Measurements from ENCODE around the gene FCRL4. TPM values are rescaled to one million over a fixed set of nuclear protein-coding genes. Genes with fewer than 3 reads are reported as not detected.

Gene FCRL4
- total RNA-seq, 2 experiments from 2014 or later: not detected

GRCh38 chr1:157580179-157580827 lies 17.6 kb downstream of the FCRL4 start:
- ATAC-seq (no peak), DNase-seq (peak; percentile 35)
- ChIA-PET CTCF (interaction anchor here (0.6 to 3.1 kb wide), 44 partner anchors 8 to 544 kb away, joined by 3 to 28 read pairs (median 4); partner anchors contain the start of gene FCRL2), POLR2A (no interaction called here)
- Mint-ChIP-seq H3K36me3 (ENCODE audit: low read depth) (no peaks in the 10 kb centered on the region), H3K4me3 (no peak overlapping the region), H3K27me3 (no peaks in the 10 kb centered on the region), H3K27ac (no peak overlapping the region), H3K9me3 (no peaks in the 10 kb centered on the region), H3K4me1 (ENCODE audit: low read depth) (no peaks in the 10 kb centered on the region)
- intact Hi-C loops (cut with micrococcal nuclease): loop anchor here (10.0 kb wide), 1 partner anchor 114 kb away; no protein-coding TSS in a partner anchor
- TF ChIP-seq, protein P1, sequence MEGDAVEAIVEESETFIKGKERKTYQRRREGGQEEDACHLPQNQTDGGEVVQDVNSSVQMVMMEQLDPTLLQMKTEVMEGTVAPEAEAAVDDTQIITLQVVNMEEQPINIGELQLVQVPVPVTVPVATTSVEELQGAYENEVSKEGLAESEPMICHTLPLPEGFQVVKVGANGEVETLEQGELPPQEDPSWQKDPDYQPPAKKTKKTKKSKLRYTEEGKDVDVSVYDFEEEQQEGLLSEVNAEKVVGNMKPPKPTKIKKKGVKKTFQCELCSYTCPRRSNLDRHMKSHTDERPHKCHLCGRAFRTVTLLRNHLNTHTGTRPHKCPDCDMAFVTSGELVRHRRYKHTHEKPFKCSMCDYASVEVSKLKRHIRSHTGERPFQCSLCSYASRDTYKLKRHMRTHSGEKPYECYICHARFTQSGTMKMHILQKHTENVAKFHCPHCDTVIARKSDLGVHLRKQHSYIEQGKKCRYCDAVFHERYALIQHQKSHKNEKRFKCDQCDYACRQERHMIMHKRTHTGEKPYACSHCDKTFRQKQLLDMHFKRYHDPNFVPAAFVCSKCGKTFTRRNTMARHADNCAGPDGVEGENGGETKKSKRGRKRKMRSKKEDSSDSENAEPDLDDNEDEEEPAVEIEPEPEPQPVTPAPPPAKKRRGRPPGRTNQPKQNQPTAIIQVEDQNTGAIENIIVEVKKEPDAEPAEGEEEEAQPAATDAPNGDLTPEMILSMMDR (IDR thresholded peaks at IDR 0.05): peak; percentile 70

DNA sequence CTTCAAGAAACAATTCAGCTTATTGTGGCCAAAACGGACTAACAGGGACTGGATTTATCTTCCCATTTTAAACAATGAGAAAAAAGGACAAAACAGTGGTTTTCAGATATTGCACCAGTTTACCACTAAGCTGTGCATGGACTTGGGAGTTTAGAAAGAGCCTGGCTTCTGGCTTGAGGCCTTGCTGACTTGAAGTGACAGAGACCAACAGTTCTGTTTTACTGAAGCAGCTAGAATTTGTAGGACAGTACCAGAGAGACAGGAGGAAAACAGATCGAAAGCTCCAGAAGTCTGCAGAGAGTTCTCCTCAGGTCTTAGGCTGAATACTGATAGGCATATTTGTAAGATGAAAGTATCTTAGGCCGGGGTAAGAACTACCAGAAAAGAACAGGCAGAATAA lies 20.5 kb downstream of the FCRL4 start:
- intact Hi-C loops (cut with micrococcal nuclease): no loop called here
- Mint-ChIP-seq H3K27ac (no peak overlapping the region), H3K9me3 (no peaks in the 10 kb centered on the region), H3K4me1 (ENCODE audit: low read depth) (no peaks in the 10 kb centered on the region), H3K4me3 (no peak overlapping the region), H3K36me3 (ENCODE audit: low read depth) (no peaks in the 10 kb centered on the region), H3K27me3 (no peaks in the 10 kb centered on the region)
- ATAC-seq (no peak), DNase-seq (no peak)
- ChIA-PET POLR2A (no interaction called here), CTCF (interaction anchor here (0.7 to 1.4 kb wide), 3 partner anchors 11 to 114 kb away, joined by 3 to 4 read pairs (median 3); no protein-coding TSS in a partner anchor)
- TF ChIP-seq, protein P1 (IDR thresholded peaks at IDR 0.05): no peak

DNA sequence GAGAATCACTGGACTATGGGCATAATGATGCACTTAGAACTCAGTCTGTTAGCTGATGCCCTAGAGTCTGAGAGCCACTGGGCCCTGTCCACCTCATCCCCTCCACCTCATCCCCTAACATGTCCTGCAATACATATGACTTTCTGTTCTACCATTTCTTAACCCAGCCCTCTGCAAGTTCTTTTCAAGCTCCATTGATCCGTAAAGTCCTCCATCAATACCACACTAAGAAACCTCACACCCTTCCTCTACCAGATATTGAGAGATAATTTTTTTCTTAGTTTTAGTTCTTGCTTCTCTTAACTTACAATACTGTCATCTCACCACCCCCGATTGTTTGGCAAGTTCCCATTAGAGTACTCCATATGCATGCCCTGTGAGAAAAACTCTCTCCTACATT lies 22.1 kb downstream of the FCRL4 start:
- ATAC-seq (no peak), DNase-seq (no peak)
- Mint-ChIP-seq H3K27ac (no peak overlapping the region), H3K36me3 (ENCODE audit: low read depth) (no peaks in the 10 kb centered on the region), H3K4me1 (ENCODE audit: low read depth) (no peaks in the 10 kb centered on the region), H3K27me3 (peaks cover 1% of the 10 kb centered on the region), H3K4me3 (no peak overlapping the region), H3K9me3 (no peaks in the 10 kb centered on the region)
- intact Hi-C loops (cut with micrococcal nuclease): no loop called here
- CTCF ChIA-PET: interaction anchor here (1.4 kb wide), 1 partner anchor 210 kb away, joined by 3 read pairs; no protein-coding TSS in a partner anchor
- POLR2A ChIA-PET: no interaction called here
- TF ChIP-seq, protein P1 (IDR thresholded peaks at IDR 0.05): no peak

- Mint-ChIP-seq H3K4me1 (ENCODE audit: low read depth) (no peaks in the 10 kb centered on the region), H3K4me3 (no peak overlapping the region), H3K27ac (no peak overlapping the region), H3K27me3 (peaks cover 1% of the 10 kb centered on the region), H3K9me3 (no peaks in the 10 kb centered on the region), H3K36me3 (ENCODE audit: low read depth) (no peaks in the 10 kb centered on the region)
- intact Hi-C loops (cut with micrococcal nuclease): no loop called here
- POLR2A ChIA-PET: no interaction called here
- TF ChIP-seq, protein P1 (IDR thresholded peaks at IDR 0.05): no peak
- DNase-seq: no peak
- CTCF ChIA-PET: no interaction called here
- no peak for ATAC-seq
Measured at GRCh38 chr1:157574836-157575235, 23.0 kb downstream of the FCRL4 start.

DNA sequence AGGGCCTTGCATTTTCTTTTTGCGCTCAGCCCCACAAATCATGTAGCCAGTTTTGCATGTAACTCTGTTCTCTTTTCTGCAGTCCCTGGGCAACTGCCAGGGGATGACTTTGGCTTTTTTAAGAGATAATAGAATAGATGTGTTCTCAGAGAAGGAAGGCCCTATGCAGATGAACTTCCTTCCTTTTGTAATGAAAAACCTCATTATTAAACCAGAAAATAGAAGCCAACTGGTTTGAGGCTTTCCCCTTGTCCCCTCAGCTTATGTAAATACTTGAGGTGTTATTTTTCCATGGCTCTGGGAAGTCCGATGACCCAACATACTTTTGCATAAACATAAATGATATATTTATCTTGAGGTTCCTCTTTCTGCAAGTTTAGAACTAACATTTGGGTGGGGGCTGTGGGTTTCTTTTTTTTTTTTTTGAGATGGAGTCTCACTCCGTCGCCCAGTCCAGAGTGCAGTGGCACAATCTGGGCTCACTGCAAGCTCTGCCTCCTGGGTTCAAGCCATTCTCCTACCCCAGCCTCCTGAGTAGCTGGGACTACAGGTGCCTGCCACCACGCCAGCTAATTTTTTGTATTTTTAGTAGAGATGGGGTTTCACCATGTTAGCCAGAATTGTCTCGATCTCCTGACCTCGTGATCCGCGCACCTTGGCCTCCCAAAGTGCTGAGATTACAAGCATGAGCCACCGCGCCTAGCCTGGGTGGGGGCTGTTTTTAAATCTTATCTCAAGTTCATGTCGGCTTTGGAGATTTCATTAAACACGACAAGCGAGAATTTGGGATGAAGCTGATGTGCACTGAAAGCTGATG lies 31.2 kb downstream of the FCRL4 start:
- intact Hi-C loops (cut with micrococcal nuclease): no loop called here
- TF ChIP-seq, protein P1 (IDR thresholded peaks at IDR 0.05): no peak
- ChIA-PET CTCF (interaction anchor here (2.0 kb wide), 1 partner anchor 13 kb away, joined by 6 read pairs; no protein-coding TSS in a partner anchor), POLR2A (no interaction called here)
- H3K36me3 Mint-ChIP-seq (ENCODE audit: low read depth): no peaks in the 10 kb centered on the region
- H3K4me1 Mint-ChIP-seq (ENCODE audit: low read depth): no peaks in the 10 kb centered on the region
- H3K27me3 Mint-ChIP-seq: peaks cover 18% of the 10 kb centered on the region
- no peak overlapping the region for H3K27ac Mint-ChIP-seq
- ATAC-seq (no peak), DNase-seq (no peak)
- H3K9me3 Mint-ChIP-seq: no peaks in the 10 kb centered on the region
- H3K4me3 Mint-ChIP-seq: no peak overlapping the region

All from activated CD8-positive, alpha-beta T cell treated with anti-CD3 and anti-CD28 coated beads for 36 hours (primary cell).